Choroid plexus epithelial cell (primary cell): ENCODE results near the gene FAIM.
"Not testable (repeated sequence)": the region's sequence is repeated elsewhere in the genome, so short reads cannot be mapped to it uniquely, and the experiment has no call there.

Experiments
- DNase-seq: peaks from one replicate; pipeline ENCODE4 v3.0.0-alpha.2; 2010; ENCODE audit warnings: low read depth
- H3K4me3 ChIP-seq: 2 replicates; pipeline ENCODE4 v1.5.1; 2011; ENCODE audit warnings: low read depth, mild to moderate bottlenecking, control low read depth, low read length, moderate library complexity
- TF ChIP-seq, protein P1 (sequence below): conservative IDR thresholded peaks from 2 replicates; pipeline ENCODE4 v1.5.1; 2011; ENCODE audit warnings: low read depth, mild to moderate bottlenecking, control low read depth, inconsistent platforms, low read length, moderate library complexity

The FAIM gene, protein sequence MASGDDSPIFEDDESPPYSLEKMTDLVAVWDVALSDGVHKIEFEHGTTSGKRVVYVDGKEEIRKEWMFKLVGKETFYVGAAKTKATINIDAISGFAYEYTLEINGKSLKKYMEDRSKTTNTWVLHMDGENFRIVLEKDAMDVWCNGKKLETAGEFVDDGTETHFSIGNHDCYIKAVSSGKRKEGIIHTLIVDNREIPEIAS

DNA sequence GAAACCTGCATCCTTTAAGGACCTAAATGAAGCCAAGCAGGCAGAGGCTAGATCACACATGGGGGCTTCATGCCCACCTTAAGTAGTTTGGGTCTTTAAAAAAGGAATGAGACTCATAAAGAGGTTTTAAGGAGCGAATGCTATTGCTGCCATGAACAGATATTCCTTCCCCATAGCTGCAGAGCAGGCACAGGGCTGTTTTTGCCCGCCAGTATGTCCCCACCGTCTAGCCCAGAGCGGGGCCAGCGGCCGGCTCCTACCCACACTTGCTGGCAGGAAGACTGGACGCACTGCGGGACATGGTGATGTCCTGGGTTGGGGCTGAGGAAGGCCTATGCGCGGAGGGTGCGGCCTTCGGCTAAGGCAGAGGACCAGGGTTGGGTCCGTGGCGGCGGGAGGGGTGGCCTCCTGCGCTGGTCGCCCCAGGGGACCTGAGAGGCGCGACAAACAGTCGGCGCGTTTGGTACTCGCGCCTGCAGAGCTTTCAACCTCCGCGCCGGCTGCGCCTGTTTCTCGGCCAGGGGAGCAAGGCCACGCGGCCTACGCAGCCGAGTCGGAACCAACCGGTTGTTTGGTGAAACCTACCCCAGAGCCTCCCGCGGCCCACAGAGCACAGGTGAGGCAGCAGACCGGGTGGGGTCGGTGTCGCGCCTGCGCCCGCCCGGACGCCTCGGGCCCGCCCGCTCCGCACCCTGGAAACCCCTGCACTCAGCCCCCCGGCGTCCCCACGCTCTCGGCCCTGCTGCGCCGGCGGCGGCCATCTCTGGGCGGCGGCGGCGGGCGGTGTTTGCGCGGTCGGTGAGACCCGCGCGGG, at the start of gene FAIM:
FAIM (plus strand) TSS at position 450 of the 814 bp plus-strand sequence. CDS start 10,956 bp downstream, outside the sequence.
- TF ChIP-seq, protein P1, sequence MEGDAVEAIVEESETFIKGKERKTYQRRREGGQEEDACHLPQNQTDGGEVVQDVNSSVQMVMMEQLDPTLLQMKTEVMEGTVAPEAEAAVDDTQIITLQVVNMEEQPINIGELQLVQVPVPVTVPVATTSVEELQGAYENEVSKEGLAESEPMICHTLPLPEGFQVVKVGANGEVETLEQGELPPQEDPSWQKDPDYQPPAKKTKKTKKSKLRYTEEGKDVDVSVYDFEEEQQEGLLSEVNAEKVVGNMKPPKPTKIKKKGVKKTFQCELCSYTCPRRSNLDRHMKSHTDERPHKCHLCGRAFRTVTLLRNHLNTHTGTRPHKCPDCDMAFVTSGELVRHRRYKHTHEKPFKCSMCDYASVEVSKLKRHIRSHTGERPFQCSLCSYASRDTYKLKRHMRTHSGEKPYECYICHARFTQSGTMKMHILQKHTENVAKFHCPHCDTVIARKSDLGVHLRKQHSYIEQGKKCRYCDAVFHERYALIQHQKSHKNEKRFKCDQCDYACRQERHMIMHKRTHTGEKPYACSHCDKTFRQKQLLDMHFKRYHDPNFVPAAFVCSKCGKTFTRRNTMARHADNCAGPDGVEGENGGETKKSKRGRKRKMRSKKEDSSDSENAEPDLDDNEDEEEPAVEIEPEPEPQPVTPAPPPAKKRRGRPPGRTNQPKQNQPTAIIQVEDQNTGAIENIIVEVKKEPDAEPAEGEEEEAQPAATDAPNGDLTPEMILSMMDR: no peak
- DNase-seq: peak; percentile 74
- peak within 1 kb of the TSS; percentile 71 for H3K4me3 ChIP-seq

DNA sequence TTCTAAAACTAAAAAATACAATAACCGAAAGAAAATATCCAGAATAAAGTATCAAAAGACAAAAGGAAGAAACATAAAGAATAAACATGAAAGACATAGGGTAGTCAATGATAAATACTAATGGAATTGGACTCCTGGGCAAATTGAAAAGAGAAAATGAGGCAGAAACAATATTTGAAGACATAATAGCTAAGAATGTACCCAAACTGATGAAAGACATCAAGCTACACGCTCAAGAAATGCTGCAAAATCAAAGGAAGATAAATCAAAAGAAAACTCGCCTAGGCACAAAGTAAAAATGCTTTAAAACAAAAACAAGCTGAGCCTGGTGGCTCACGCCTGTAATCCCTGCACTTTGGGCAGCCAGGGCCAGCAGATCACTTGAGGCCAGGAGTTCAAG, 49.4 kb upstream of the FAIM start:
- no peak overlapping the region for H3K4me3 ChIP-seq
- TF ChIP-seq, protein P1: no peak
- DNase-seq: no peak

DNA sequence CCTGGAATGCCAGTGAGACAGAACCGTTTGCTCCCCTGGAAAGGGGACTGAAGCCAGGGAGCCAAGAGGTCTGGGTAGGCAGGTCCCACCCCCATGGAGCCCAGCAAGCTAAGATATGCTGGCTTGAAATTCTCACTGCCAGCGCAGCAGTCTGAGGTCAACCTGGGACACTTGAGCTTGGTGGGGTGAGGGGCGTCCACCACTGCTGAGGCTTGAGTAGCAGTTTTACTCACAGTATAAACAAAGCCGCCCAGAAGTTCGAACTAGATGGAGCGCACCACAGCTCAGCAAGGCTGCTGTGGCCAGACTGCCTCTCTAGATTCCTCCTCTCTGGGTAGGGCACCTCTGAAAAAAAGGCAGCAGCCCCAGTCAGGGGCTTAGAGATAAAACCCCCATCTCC, 48.1 kb upstream of the FAIM start:
- H3K4me3 ChIP-seq: no peak overlapping the region
- DNase-seq: no peak
- TF ChIP-seq, protein P1: no peak

DNA sequence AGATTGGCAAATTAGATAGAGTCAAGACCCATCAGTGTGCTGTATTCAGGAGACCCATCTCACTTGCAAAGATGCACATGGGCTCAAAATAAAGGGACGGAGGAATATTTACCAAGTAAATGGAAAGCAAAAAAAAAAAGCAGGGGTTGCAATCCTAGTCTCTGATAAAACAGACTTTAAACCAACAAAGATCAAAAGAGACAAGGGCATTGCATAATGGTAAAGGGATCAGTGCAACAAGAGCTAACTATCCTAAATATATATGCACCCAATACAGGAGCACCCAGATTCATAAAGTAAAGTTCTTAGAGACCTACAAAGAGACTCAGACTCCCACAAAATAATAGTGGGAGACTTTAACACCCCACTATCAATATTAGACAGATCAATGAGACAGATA, 45.7 kb upstream of the FAIM start:
- H3K4me3 ChIP-seq, DNase-seq: not testable (repeated sequence)

DNA sequence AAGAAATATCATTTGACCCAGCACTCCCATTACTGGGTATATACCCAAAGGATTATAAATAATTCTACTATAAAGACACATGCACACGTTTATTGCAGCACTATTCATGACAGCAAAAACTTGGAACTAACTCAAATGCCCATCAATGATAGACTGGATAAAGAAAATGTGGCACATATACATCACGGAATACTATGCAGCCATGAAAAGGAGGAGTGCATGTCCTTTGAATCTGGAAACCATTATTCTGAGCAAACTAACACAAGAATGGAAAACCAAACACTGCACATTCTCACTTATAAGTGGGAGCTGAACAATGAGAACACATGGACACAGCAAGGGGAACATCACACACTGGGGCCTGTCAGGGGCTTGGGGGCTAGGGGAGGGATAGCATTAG, 42.3 kb upstream of the FAIM start:
- H3K4me3 ChIP-seq, DNase-seq: not testable (repeated sequence)

DNA sequence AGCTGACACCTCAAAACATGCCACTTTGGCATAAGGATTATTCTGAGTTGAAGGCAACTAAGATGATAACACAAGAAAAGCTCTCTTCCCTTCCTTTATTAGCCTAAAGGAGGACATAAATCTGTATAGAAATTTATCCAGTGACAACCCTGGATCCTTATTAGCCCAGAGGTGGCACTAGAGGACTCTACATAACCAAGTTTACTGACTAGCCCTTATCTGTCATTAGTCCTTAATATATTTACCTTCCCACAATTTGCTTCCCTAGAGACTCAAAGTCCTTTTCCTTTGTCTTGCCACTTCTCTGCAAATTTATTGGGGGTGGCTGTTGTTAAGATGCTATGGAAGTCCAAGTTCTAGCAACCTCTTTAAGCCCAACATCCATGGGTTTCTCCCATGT, 41.2 kb upstream of the FAIM start:
- TF ChIP-seq, protein P1: no peak
- DNase-seq: no peak
- no peak overlapping the region for H3K4me3 ChIP-seq

DNA sequence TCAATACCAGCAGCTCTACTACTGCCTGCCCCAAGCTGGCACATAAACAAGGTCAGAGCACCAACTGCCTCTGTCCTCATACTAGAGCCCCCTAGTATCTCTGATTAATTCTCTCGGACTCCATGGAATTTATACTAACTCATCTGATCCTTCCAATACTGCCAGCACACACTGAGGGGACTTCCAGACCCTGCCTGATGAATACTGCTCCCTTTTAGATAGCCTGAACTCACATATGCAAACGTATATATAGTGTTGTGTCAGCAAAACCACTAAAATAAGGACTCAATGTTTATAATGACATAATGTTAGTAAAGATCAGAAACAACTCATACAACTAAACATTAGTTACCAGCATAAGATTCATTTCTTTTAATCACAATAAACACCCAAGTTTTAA, 39.5 kb upstream of the FAIM start:
- peak; percentile 42 for DNase-seq
- no peak overlapping the region for H3K4me3 ChIP-seq
- TF ChIP-seq, protein P1: no peak

DNA sequence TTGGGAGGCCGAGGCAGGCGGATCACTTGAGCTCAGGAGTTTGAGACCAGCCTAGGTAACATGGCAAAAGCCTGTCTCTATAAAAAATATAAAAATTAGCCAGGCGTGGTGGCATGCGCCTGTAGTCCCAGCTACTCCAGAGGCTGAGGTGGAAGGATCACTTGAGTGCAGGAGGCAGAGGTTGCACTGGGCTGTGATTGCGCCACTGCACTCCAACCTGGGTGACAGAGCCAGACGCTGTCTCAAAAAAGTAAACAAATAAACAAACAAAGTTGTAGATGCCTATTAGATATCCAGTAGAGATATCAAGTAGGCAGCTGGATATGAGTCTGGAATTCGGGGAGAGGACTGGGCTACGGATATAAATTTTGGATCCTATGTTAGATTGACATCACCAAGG, 38.9 kb upstream of the FAIM start:
- not testable (repeated sequence) for DNase-seq, H3K4me3 ChIP-seq
